Trophoblast cell (in vitro differentiated cells and primary cell): Measurements from ENCODE around the gene GCLM.
"Not testable (repeated sequence)": the region's sequence is repeated elsewhere in the genome, so short reads cannot be mapped to it uniquely, and the experiment has no call there.

ENCODE experiments used
- DNase-seq, 2 donors: peaks; one replicate each; pipeline ENCODE4 v3.0.0-alpha.2; 2016
- H2AFZ ChIP-seq: 2 replicates; pipeline ENCODE4 v1.6.1; 2013; ENCODE audit warnings: low read length, moderate library complexity, mild to moderate bottlenecking; ENCODE audit not compliant: insufficient read depth, poor library complexity
- H2AK5ac ChIP-seq: 2 replicates; pipeline ENCODE4 v1.6.1; 2013; ENCODE audit warnings: mild to moderate bottlenecking, low read length
- H2BK120ac ChIP-seq: 2 replicates; pipeline ENCODE4 v1.6.1; 2013; ENCODE audit warnings: low read length, mild to moderate bottlenecking, moderate library complexity; ENCODE audit not compliant: insufficient read depth, poor library complexity
- H2BK12ac ChIP-seq: 2 replicates; pipeline ENCODE4 v1.6.1; 2013; ENCODE audit warnings: mild to moderate bottlenecking, low read length, moderate library complexity
- H2BK5ac ChIP-seq: 2 replicates; pipeline ENCODE4 v1.6.1; 2013; ENCODE audit warnings: low read length, low read depth, moderate library complexity, mild to moderate bottlenecking; ENCODE audit not compliant: poor library complexity
- H3K14ac ChIP-seq: 2 replicates; pipeline ENCODE4 v1.6.1; 2013; ENCODE audit warnings: mild to moderate bottlenecking, low read length
- H3K18ac ChIP-seq: 2 replicates; pipeline ENCODE4 v1.6.1; 2013; ENCODE audit warnings: mild to moderate bottlenecking, low read length
- H3K23ac ChIP-seq: 2 replicates; pipeline ENCODE4 v1.6.1; 2013; ENCODE audit warnings: low read length
- H3K27ac ChIP-seq: 2 replicates; pipeline ENCODE4 v1.5.1; 2013; ENCODE audit warnings: low read depth, mild to moderate bottlenecking, inconsistent platforms, low read length, moderate library complexity
- H3K27me3 ChIP-seq: 2 replicates; pipeline ENCODE4 v1.6.1; 2013; ENCODE audit warnings: inconsistent platforms, mild to moderate bottlenecking, low read length, moderate library complexity; ENCODE audit not compliant: insufficient read depth
- H3K36me3 ChIP-seq, 2 experiments: 1 replicate in 1 of 2; 2 replicates in 1 of 2; pipeline ENCODE4 v1.6.1; 2013; ENCODE audit warnings: low read length in 2 of 2, mild to moderate bottlenecking in 2 of 2, moderate library complexity in 1 of 2; ENCODE audit not compliant: insufficient read depth in 2 of 2, control insufficient read depth in 1 of 2
- H3K4ac ChIP-seq: 2 replicates; pipeline ENCODE4 v1.6.1; 2013; ENCODE audit warnings: low read depth, mild to moderate bottlenecking, low read length, moderate library complexity
- H3K4me1 ChIP-seq, 2 experiments: 1 replicate in 1 of 2; 2 replicates in 1 of 2; pipeline ENCODE4 v1.6.1; 2013; ENCODE audit warnings: low read length in 2 of 2, mild to moderate bottlenecking in 2 of 2, moderate library complexity in 1 of 2; ENCODE audit not compliant: insufficient read depth in 2 of 2, control insufficient read depth in 1 of 2
- H3K4me2 ChIP-seq: 2 replicates; pipeline ENCODE4 v1.6.1; 2013; ENCODE audit warnings: inconsistent platforms, mild to moderate bottlenecking, low read length, moderate library complexity
- H3K4me3 ChIP-seq: 2 replicates; pipeline ENCODE4 v1.5.1; 2013; ENCODE audit warnings: mild to moderate bottlenecking, low read depth, low read length, inconsistent platforms
- H3K79me1 ChIP-seq: one replicate; pipeline ENCODE4 v1.6.1; 2013; ENCODE audit warnings: low read length
- H3K79me2 ChIP-seq: 2 replicates; pipeline ENCODE4 v1.6.1; 2013; ENCODE audit warnings: low read length, mild to moderate bottlenecking; ENCODE audit not compliant: control insufficient read depth, insufficient read depth, poor library complexity
- H3K9ac ChIP-seq: 2 replicates; pipeline ENCODE4 v1.6.1; 2013; ENCODE audit warnings: mild to moderate bottlenecking, low read length
- H3K9me3 ChIP-seq: 2 replicates; pipeline ENCODE4 v1.6.1; 2013; ENCODE audit warnings: low read depth, mild to moderate bottlenecking, control low read depth, inconsistent platforms, low read length; ENCODE audit not compliant: insufficient read depth
- H4K12ac ChIP-seq: 2 replicates; pipeline ENCODE4 v1.6.1; 2013; ENCODE audit warnings: low read depth, mild to moderate bottlenecking, low read length, moderate library complexity
- H4K8ac ChIP-seq: 2 replicates; pipeline ENCODE4 v1.6.1; 2013; ENCODE audit warnings: low read depth, mild to moderate bottlenecking, low read length, moderate library complexity
- H4K91ac ChIP-seq: one replicate; pipeline ENCODE4 v1.6.1; 2013; ENCODE audit warnings: low read depth, mild to moderate bottlenecking, low read length, moderate library complexity
- WGBS: extraction: QIAGEN DNeasy Blood & Tissue Kit; methylation state at CpG from one replicate; pipeline ENCODE4 v1.1.7; 2013; ENCODE audit warnings: missing lambda C conversion rate; ENCODE audit not compliant: insufficient read length, insufficient coverage; ENCODE audit errors: extremely low coverage; 5-methylcytosine and 5-hydroxymethylcytosine counted together

GCLM gene

GRCh38 chr1:93919780-93920179, 10.6 kb upstream of the GCLM start:
- Histone ChIP-seq H3K4me2 (no peak overlapping the region), H3K18ac (no peak overlapping the region), H2AK5ac (no peak overlapping the region), H3K36me3 (peaks cover 2 to 3% of the 10 kb centered on the region in 2 experiments), H4K8ac (no peak overlapping the region), H4K91ac (no peak overlapping the region), H3K79me1 (no peaks in the 10 kb centered on the region), H2BK12ac (no peak overlapping the region), H3K4me3 (no peak overlapping the region), H3K9ac (no peak overlapping the region), H3K27ac (no peak overlapping the region), H2BK5ac (no peak overlapping the region), H4K12ac (no peak overlapping the region), H2BK120ac (no peak overlapping the region), H3K79me2 (no peaks in the 10 kb centered on the region), H3K4ac (no peak overlapping the region), H3K27me3 (no peaks in the 10 kb centered on the region), H3K23ac (no peak overlapping the region), H2AFZ (no peak overlapping the region), H3K14ac (no peak overlapping the region), H3K9me3 (peaks cover 5% of the 10 kb centered on the region), H3K4me1 (no peaks in the 10 kb centered on the region)
- no CpG with 5 or more reads among the region's 1 CpG for WGBS
- no peak for DNase-seq

GRCh38 chr1:93917302-93917701, 8.1 kb upstream of the GCLM start:
- Histone ChIP-seq H2BK12ac (no peak overlapping the region), H4K8ac (no peak overlapping the region), H3K9me3 (peaks cover 5% of the 10 kb centered on the region), H3K4ac (no peak overlapping the region), H3K18ac (no peak overlapping the region), H2AK5ac (no peak overlapping the region), H3K27me3 (no peaks in the 10 kb centered on the region), H3K14ac (no peak overlapping the region), H3K36me3 (peaks cover 2 to 3% of the 10 kb centered on the region in 2 experiments), H3K23ac (no peak overlapping the region), H3K9ac (no peak overlapping the region), H2BK120ac (no peak overlapping the region), H3K27ac (no peak overlapping the region), H4K91ac (no peak overlapping the region), H3K4me2 (no peak overlapping the region), H3K79me1 (no peaks in the 10 kb centered on the region), H3K4me3 (no peak overlapping the region), H2AFZ (no peak overlapping the region), H4K12ac (no peak overlapping the region), H3K79me2 (no peaks in the 10 kb centered on the region), H3K4me1 (no peaks in the 10 kb centered on the region), H2BK5ac (no peak overlapping the region)
- no CpG with 5 or more reads among the region's 10 CpGs for WGBS
- no peak for DNase-seq

- WGBS: no CpG with 5 or more reads among the region's 3 CpGs
- not testable (repeated sequence) for H4K8ac ChIP-seq, H2BK12ac ChIP-seq, H3K23ac ChIP-seq, H3K14ac ChIP-seq, H4K91ac ChIP-seq, H3K79me2 ChIP-seq, H3K27me3 ChIP-seq, H4K12ac ChIP-seq, H3K4ac ChIP-seq, H3K36me3 ChIP-seq, H3K4me2 ChIP-seq, H2AFZ ChIP-seq, H2AK5ac ChIP-seq, H3K4me1 ChIP-seq, H2BK120ac ChIP-seq, H3K79me1 ChIP-seq, DNase-seq, H3K27ac ChIP-seq, H3K18ac ChIP-seq, H3K9me3 ChIP-seq, H3K9ac ChIP-seq, H3K4me3 ChIP-seq, H2BK5ac ChIP-seq
Measured at GRCh38 chr1:93910880-93911279, 1.6 kb upstream of the GCLM start.

- WGBS: no CpG with 5 or more reads among the region's 4 CpGs
- H2AFZ ChIP-seq: no peak overlapping the region
- no peak overlapping the region for H2BK12ac ChIP-seq
- H3K23ac ChIP-seq: no peak overlapping the region
- no peak overlapping the region for H4K12ac ChIP-seq
- no peak overlapping the region for H4K8ac ChIP-seq
- H3K14ac ChIP-seq: no peak overlapping the region
- H3K36me3 ChIP-seq: no peaks in the 10 kb centered on the region
- H3K18ac ChIP-seq: no peak overlapping the region
- peaks cover 0 to 2% of the 10 kb centered on the region in 2 experiments for H3K4me1 ChIP-seq
- no peak overlapping the region for H3K4me2 ChIP-seq
- H3K4me3 ChIP-seq: no peak overlapping the region
- H3K27ac ChIP-seq: no peak overlapping the region
- H3K27me3 ChIP-seq: no peaks in the 10 kb centered on the region
- H2AK5ac ChIP-seq: no peak overlapping the region
- no peak overlapping the region for H2BK120ac ChIP-seq
- no peak for DNase-seq
- H3K4ac ChIP-seq: no peak overlapping the region
- H2BK5ac ChIP-seq: no peak overlapping the region
- H3K9me3 ChIP-seq: no peaks in the 10 kb centered on the region
- H3K79me2 ChIP-seq: peaks cover 9% of the 10 kb centered on the region
- H3K79me1 ChIP-seq: peaks cover 9% of the 10 kb centered on the region
- no peak overlapping the region for H3K9ac ChIP-seq
- H4K91ac ChIP-seq: no peak overlapping the region
Measured at GRCh38 chr1:93910305-93910704, 1.1 kb upstream of the GCLM start.
